Measurements from ENCODE around the gene MAJIN. TPM values are rescaled to one million over a fixed set of nuclear protein-coding genes. Genes with fewer than 3 reads are reported as not detected.

MAJIN gene
- polyA plus RNA-seq, 2 donors, result not detected

GRCh38 chr11:64970731-64971151 lies 1.2 kb downstream of the MAJIN start:
- Histone ChIP-seq H3K4me1 (ENCODE audit: control insufficient read depth in 2 of 2, insufficient read depth in 2 of 2, low read length in 1 of 2) (peaks cover 0 to 4% of the 10 kb centered on the region in 2 donors), H3K27me3 (ENCODE audit: control insufficient read depth in 1 of 2, insufficient read depth in 2 of 2, low read length in 2 of 2) (no peaks in the 10 kb centered on the region), H3K4me3 (ENCODE audit: low read depth in 1 of 2, low read length in 2 of 2) (no peak overlapping the region), H3K9me3 (ENCODE audit: control insufficient read depth in 2 of 2, insufficient read depth in 1 of 2, low read depth in 1 of 2, low read length in 1 of 2) (peaks cover 0 to 2% of the 10 kb centered on the region in 2 donors), H3K27ac (ENCODE audit: low read depth in 2 of 2, low read length in 1 of 2) (peak overlapping the region; percentile 79 to 83), H3K36me3 (ENCODE audit: control insufficient read depth in 2 of 2, insufficient read depth in 2 of 2, low read length in 1 of 2) (no peaks in the 10 kb centered on the region)
- WGBS, 2 donors, result 39 to 51% methylated on average over 8 of the region's 8 CpGs

- Histone ChIP-seq H3K27ac (ENCODE audit: low read depth in 2 of 2, low read length in 1 of 2) (peak overlapping the region; percentile 5 to 83), H3K27me3 (ENCODE audit: control insufficient read depth in 1 of 2, insufficient read depth in 2 of 2, low read length in 2 of 2) (no peaks in the 10 kb centered on the region), H3K9me3 (ENCODE audit: control insufficient read depth in 2 of 2, insufficient read depth in 1 of 2, low read depth in 1 of 2, low read length in 1 of 2) (peaks cover 0 to 2% of the 10 kb centered on the region in 2 donors), H3K4me3 (ENCODE audit: low read depth in 1 of 2, low read length in 2 of 2) (no peak overlapping the region), H3K36me3 (ENCODE audit: control insufficient read depth in 2 of 2, insufficient read depth in 2 of 2, low read length in 1 of 2) (no peaks in the 10 kb centered on the region), H3K4me1 (ENCODE audit: control insufficient read depth in 2 of 2, insufficient read depth in 2 of 2, low read length in 1 of 2) (peaks cover 0 to 4% of the 10 kb centered on the region in 2 donors)
- 29 to 37% methylated on average over 5 of the region's 5 CpGs for WGBS, 2 donors
Measured at GRCh38 chr11:64969209-64969608, 2.7 kb downstream of the MAJIN start.

GRCh38 chr11:64967375-64967774 lies 4.5 kb downstream of the MAJIN start:
- Histone ChIP-seq H3K4me3 (ENCODE audit: low read depth in 1 of 2, low read length in 2 of 2) (no peak overlapping the region), H3K4me1 (ENCODE audit: control insufficient read depth in 2 of 2, insufficient read depth in 2 of 2, low read length in 1 of 2) (peaks cover 0 to 4% of the 10 kb centered on the region in 2 donors), H3K36me3 (ENCODE audit: control insufficient read depth in 2 of 2, insufficient read depth in 2 of 2, low read length in 1 of 2) (no peaks in the 10 kb centered on the region), H3K27me3 (ENCODE audit: control insufficient read depth in 1 of 2, insufficient read depth in 2 of 2, low read length in 2 of 2) (no peaks in the 10 kb centered on the region), H3K27ac (ENCODE audit: low read depth in 2 of 2, low read length in 1 of 2) (no peak overlapping the region), H3K9me3 (ENCODE audit: control insufficient read depth in 2 of 2, insufficient read depth in 1 of 2, low read depth in 1 of 2, low read length in 1 of 2) (peaks cover 0 to 2% of the 10 kb centered on the region in 2 donors)
- 93 to 94% methylated on average over 3 of the region's 3 CpGs for WGBS, 2 donors

GRCh38 chr11:64963072-64963631 lies 8.8 kb downstream of the MAJIN start:
- no peak overlapping the region for H3K4me3 ChIP-seq (ENCODE audit: low read depth in 1 of 2, low read length in 2 of 2)
- H3K9me3 ChIP-seq (ENCODE audit: control insufficient read depth in 2 of 2, insufficient read depth in 1 of 2, low read depth in 1 of 2, low read length in 1 of 2), result no peaks in the 10 kb centered on the region
- no peaks in the 10 kb centered on the region for H3K4me1 ChIP-seq (ENCODE audit: control insufficient read depth in 2 of 2, insufficient read depth in 2 of 2, low read length in 1 of 2)
- 77 to 84% methylated on average over 5 of the region's 5 CpGs for WGBS, 2 donors
- no peak overlapping the region for H3K27ac ChIP-seq (ENCODE audit: low read depth in 2 of 2, low read length in 1 of 2)
- H3K36me3 ChIP-seq (ENCODE audit: control insufficient read depth in 2 of 2, insufficient read depth in 2 of 2, low read length in 1 of 2), result no peaks in the 10 kb centered on the region
- H3K27me3 ChIP-seq (ENCODE audit: control insufficient read depth in 1 of 2, insufficient read depth in 2 of 2, low read length in 2 of 2), result no peaks in the 10 kb centered on the region

GRCh38 chr11:64960719-64961118 lies 11.2 kb downstream of the MAJIN start:
- Histone ChIP-seq H3K4me1 (ENCODE audit: control insufficient read depth in 2 of 2, insufficient read depth in 2 of 2, low read length in 1 of 2) (no peaks in the 10 kb centered on the region), H3K36me3 (ENCODE audit: control insufficient read depth in 2 of 2, insufficient read depth in 2 of 2, low read length in 1 of 2) (no peaks in the 10 kb centered on the region), H3K27ac (ENCODE audit: low read depth in 2 of 2, low read length in 1 of 2) (no peak overlapping the region), H3K27me3 (ENCODE audit: control insufficient read depth in 1 of 2, insufficient read depth in 2 of 2, low read length in 2 of 2) (no peaks in the 10 kb centered on the region), H3K4me3 (ENCODE audit: low read depth in 1 of 2, low read length in 2 of 2) (no peak overlapping the region), H3K9me3 (ENCODE audit: control insufficient read depth in 2 of 2, insufficient read depth in 1 of 2, low read depth in 1 of 2, low read length in 1 of 2) (no peaks in the 10 kb centered on the region)
- 38 to 47% methylated on average over 4 of the region's 4 CpGs for WGBS, 2 donors

- no peak overlapping the region for H3K4me3 ChIP-seq (ENCODE audit: low read depth in 1 of 2, low read length in 2 of 2)
- no peaks in the 10 kb centered on the region for H3K9me3 ChIP-seq (ENCODE audit: control insufficient read depth in 2 of 2, insufficient read depth in 1 of 2, low read depth in 1 of 2, low read length in 1 of 2)
- no peaks in the 10 kb centered on the region for H3K36me3 ChIP-seq (ENCODE audit: control insufficient read depth in 2 of 2, insufficient read depth in 2 of 2, low read length in 1 of 2)
- no peak overlapping the region for H3K27ac ChIP-seq (ENCODE audit: low read depth in 2 of 2, low read length in 1 of 2)
- no peaks in the 10 kb centered on the region for H3K4me1 ChIP-seq (ENCODE audit: control insufficient read depth in 2 of 2, insufficient read depth in 2 of 2, low read length in 1 of 2)
- no peaks in the 10 kb centered on the region for H3K27me3 ChIP-seq (ENCODE audit: control insufficient read depth in 1 of 2, insufficient read depth in 2 of 2, low read length in 2 of 2)
- WGBS, 2 donors, result 44 to 45% methylated on average over 3 of the region's 3 CpGs
Measured at GRCh38 chr11:64959498-64959897, 12.4 kb downstream of the MAJIN start.

GRCh38 chr11:64954201-64954600 lies 17.7 kb downstream of the MAJIN start:
- WGBS, 2 donors, result 50 to 61% methylated on average over 5 of the region's 5 CpGs
- Histone ChIP-seq H3K36me3 (ENCODE audit: control insufficient read depth in 2 of 2, insufficient read depth in 2 of 2, low read length in 1 of 2) (no peaks in the 10 kb centered on the region), H3K9me3 (ENCODE audit: control insufficient read depth in 2 of 2, insufficient read depth in 1 of 2, low read depth in 1 of 2, low read length in 1 of 2) (no peaks in the 10 kb centered on the region)

GRCh38 chr11:64951529-64951928 lies 20.4 kb downstream of the MAJIN start:
- no peak overlapping the region for H3K4me3 ChIP-seq (ENCODE audit: low read depth in 1 of 2, low read length in 2 of 2)

More at GRCh38 chr11:64954201-64954600, 17.7 kb downstream of the MAJIN start:
- H3K4me3 ChIP-seq (ENCODE audit: low read depth in 1 of 2, low read length in 2 of 2), result no peak overlapping the region
- H3K27me3 ChIP-seq (ENCODE audit: control insufficient read depth in 1 of 2, insufficient read depth in 2 of 2, low read length in 2 of 2), result no peaks in the 10 kb centered on the region
- no peaks in the 10 kb centered on the region for H3K4me1 ChIP-seq (ENCODE audit: control insufficient read depth in 2 of 2, insufficient read depth in 2 of 2, low read length in 1 of 2)
- H3K27ac ChIP-seq (ENCODE audit: low read depth in 2 of 2, low read length in 1 of 2), result no peak overlapping the region

GRCh38 chr11:64947208-64947814 lies 24.6 kb downstream of the MAJIN start:
- Histone ChIP-seq H3K9me3 (ENCODE audit: control insufficient read depth in 2 of 2, insufficient read depth in 1 of 2, low read depth in 1 of 2, low read length in 1 of 2) (no peaks in the 10 kb centered on the region), H3K27me3 (ENCODE audit: control insufficient read depth in 1 of 2, insufficient read depth in 2 of 2, low read length in 2 of 2) (no peaks in the 10 kb centered on the region), H3K36me3 (ENCODE audit: control insufficient read depth in 2 of 2, insufficient read depth in 2 of 2, low read length in 1 of 2) (no peaks in the 10 kb centered on the region), H3K4me1 (ENCODE audit: control insufficient read depth in 2 of 2, insufficient read depth in 2 of 2, low read length in 1 of 2) (no peaks in the 10 kb centered on the region), H3K4me3 (ENCODE audit: low read depth in 1 of 2, low read length in 2 of 2) (no peak overlapping the region), H3K27ac (ENCODE audit: low read depth in 2 of 2, low read length in 1 of 2) (no peak overlapping the region)
- WGBS, 2 donors, result 68 to 70% methylated on average over 5 of the region's 5 CpGs

More at GRCh38 chr11:64951529-64951928, 20.4 kb downstream of the MAJIN start:
- WGBS, 2 donors, result 55 to 64% methylated on average over 4 of the region's 4 CpGs
- H3K36me3 ChIP-seq (ENCODE audit: control insufficient read depth in 2 of 2, insufficient read depth in 2 of 2, low read length in 1 of 2), result no peaks in the 10 kb centered on the region
- H3K27ac ChIP-seq (ENCODE audit: low read depth in 2 of 2, low read length in 1 of 2), result no peak overlapping the region
- no peaks in the 10 kb centered on the region for H3K27me3 ChIP-seq (ENCODE audit: control insufficient read depth in 1 of 2, insufficient read depth in 2 of 2, low read length in 2 of 2)
- no peaks in the 10 kb centered on the region for H3K4me1 ChIP-seq (ENCODE audit: control insufficient read depth in 2 of 2, insufficient read depth in 2 of 2, low read length in 1 of 2)
- H3K9me3 ChIP-seq (ENCODE audit: control insufficient read depth in 2 of 2, insufficient read depth in 1 of 2, low read depth in 1 of 2, low read length in 1 of 2), result no peaks in the 10 kb centered on the region

- Histone ChIP-seq H3K27me3 (ENCODE audit: control insufficient read depth in 1 of 2, insufficient read depth in 2 of 2, low read length in 2 of 2) (no peaks in the 10 kb centered on the region), H3K4me3 (ENCODE audit: low read depth in 1 of 2, low read length in 2 of 2) (no peak overlapping the region), H3K27ac (ENCODE audit: low read depth in 2 of 2, low read length in 1 of 2) (no peak overlapping the region), H3K36me3 (ENCODE audit: control insufficient read depth in 2 of 2, insufficient read depth in 2 of 2, low read length in 1 of 2) (peaks cover 14 to 30% of the 10 kb centered on the region in 2 donors), H3K4me1 (ENCODE audit: control insufficient read depth in 2 of 2, insufficient read depth in 2 of 2, low read length in 1 of 2) (no peaks in the 10 kb centered on the region), H3K9me3 (ENCODE audit: control insufficient read depth in 2 of 2, insufficient read depth in 1 of 2, low read depth in 1 of 2, low read length in 1 of 2) (no peaks in the 10 kb centered on the region)
- WGBS, 2 donors, result 79 to 87% methylated on average over 4 of the region's 4 CpGs
Measured at GRCh38 chr11:64936539-64936938, 35.4 kb downstream of the MAJIN start.
